MM.1S (cell line): ENCODE data around the gene BCAP31.

Experiments
- CTCF ChIP-seq: fragments of 300-600 bp; sonication (generic); IDR thresholded peaks from 2 replicates; pipeline ENCODE4 v1.5.1; 2016; ENCODE audit warnings: antibody characterized with exemption, low read length, mixed read lengths
- EZH2 ChIP-seq: fragments of 300-600 bp; sonication (generic); optimal IDR thresholded peaks from 2 replicates; pipeline ENCODE3; 2017; ENCODE audit warnings: low read depth, mild to moderate bottlenecking, antibody characterized with exemption, low read length, mixed read lengths

GRCh38 chrX:153767674-153768055, 43.5 kb upstream of the BCAP31 start:
- TF ChIP-seq CTCF (no peak), EZH2 (no peak)
